ENCODE data around the gene CNTNAP2. TPM values are rescaled to one million over a fixed set of nuclear protein-coding genes. Genes with fewer than 3 reads are reported as not detected.

CNTNAP2 gene
- total and polyA plus RNA-seq, 2 of the 8 experiments (the other 6 are each of a cell fraction or from before 2014, with no cell fraction given) = 27.9 to 71.0 TPM

- no peak overlapping the region for H2BK120ac ChIP-seq (replicated peaks; ENCODE audit: low read depth, low read length)
- H3K4me3 ChIP-seq (ENCODE audit: extremely low read depth in 1 of 4, insufficient read depth in 2 of 4, low read depth in 3 of 4, low read length in 4 of 4) = no peak overlapping the region
- no peak overlapping the region for H2BK12ac ChIP-seq (ENCODE audit: low read depth, low read length)
- WGBS, 2 experiments (ENCODE audit: extremely low coverage in 1 of 2, insufficient coverage in 1 of 2, insufficient read length in 1 of 2, insufficient replicate concordance in 2 of 2, low coverage in 1 of 2, low lambda C conversion rate in 2 of 2, missing lambda C conversion rate in 1 of 2) = 84% methylated on average over 2 of the region's 2 CpGs; no CpG with 5 or more reads in 1 of the 2 experiments
- CTCF ChIA-PET (ENCODE audit: partially characterized antibody) = no interaction called here
- no peaks in the 10 kb centered on the region for H3K27me3 ChIP-seq (replicated peaks in 1 of 4; ENCODE audit: control insufficient read depth in 3 of 4, extremely low read depth in 1 of 4, insufficient read depth in 3 of 4, low read length in 3 of 4)
- DNase-seq (ENCODE audit: low read depth in 1 of 2, low spot score in 2 of 2) (no peak), FAIRE-seq (no peak)
- H3K79me2 ChIP-seq (ENCODE audit: control insufficient read depth in 1 of 2, insufficient read depth in 2 of 2, low read length in 2 of 2) = no peaks in the 10 kb centered on the region
- H3K79me1 ChIP-seq (ENCODE audit: low read depth, low read length) = no peaks in the 10 kb centered on the region
- H2BK20ac ChIP-seq (ENCODE audit: low read length) = no peak overlapping the region
- H3K56ac ChIP-seq (replicated peaks; ENCODE audit: insufficient read length, low read depth, low read length) = no peak overlapping the region
- H3K4me1 ChIP-seq (replicated peaks in 1 of 4; ENCODE audit: control insufficient read depth in 3 of 4, insufficient read depth in 4 of 4, low read length in 3 of 4) = no peaks in the 10 kb centered on the region
- no peak overlapping the region for H3K4me2 ChIP-seq (ENCODE audit: insufficient read depth in 1 of 2, low read depth in 2 of 2, low read length in 2 of 2)
- no peak overlapping the region for H3K4ac ChIP-seq (replicated peaks; ENCODE audit: insufficient read length, low read depth, low read length)
- no peak overlapping the region for H2AK5ac ChIP-seq (ENCODE audit: low read depth, low read length)
- no peak overlapping the region for H4K8ac ChIP-seq (ENCODE audit: extremely low read depth, insufficient read depth, low read length)
- no peaks in the 10 kb centered on the region for H3K36me3 ChIP-seq (ENCODE audit: control insufficient read depth in 2 of 4, insufficient read depth in 4 of 4, low read length in 3 of 4)
- H3K14ac ChIP-seq (ENCODE audit: insufficient read length) = no peak overlapping the region
- no peak overlapping the region for H4K91ac ChIP-seq (replicated peaks; ENCODE audit: insufficient read length, low read length)
- no peak overlapping the region for H3K27ac ChIP-seq (ENCODE audit: low read depth, low read length)
- H3K23ac ChIP-seq (ENCODE audit: insufficient read length) = no peak overlapping the region
- no peaks in the 10 kb centered on the region for H4K20me1 ChIP-seq (replicated peaks in 1 of 2; ENCODE audit: control insufficient read depth in 1 of 2, insufficient read depth in 2 of 2, low read length in 2 of 2)
- H2BK5ac ChIP-seq (ENCODE audit: low read depth, low read length) = no peak overlapping the region
- no peak overlapping the region for H2AFZ ChIP-seq (ENCODE audit: low read length)
- H2BK15ac ChIP-seq (ENCODE audit: low read length) = no peak overlapping the region
- no peak overlapping the region for H4K5ac ChIP-seq (ENCODE audit: insufficient read length, low read depth, low read length)
- H3K9ac ChIP-seq (replicated peaks in 1 of 4; ENCODE audit: extremely low read depth in 1 of 4, low read depth in 3 of 4, low read length in 3 of 4) = no peak overlapping the region
- H3K9me3 ChIP-seq (ENCODE audit: insufficient read depth in 2 of 2, low read depth in 1 of 2, low read length in 1 of 2) = no peaks in the 10 kb centered on the region
- H3K23me2 ChIP-seq (ENCODE audit: low read depth, low read length) = no peaks in the 10 kb centered on the region
- H3K18ac ChIP-seq (ENCODE audit: extremely low read depth, low read length) = no peak overlapping the region
- POLR2A ChIA-PET (ENCODE audit: partially characterized antibody) = no interaction called here
- TF ChIP-seq RNF2 (IDR thresholded peaks at IDR 0.05; ENCODE audit: borderline replicate concordance, low read depth, low read length, missing control alignments, poor library complexity, severe bottlenecking) (no peak), NANOG (IDR thresholded peaks at IDR 0.05; ENCODE audit: insufficient read depth, low read depth, low read length, poor library complexity, severe bottlenecking) (no peak), HDAC2 (IDR thresholded peaks at IDR 0.05; ENCODE audit: borderline replicate concordance in 1 of 2, low read depth in 2 of 2, low read length in 2 of 2) (no peak), SP4 (IDR thresholded peaks at IDR 0.05; ENCODE audit: low read length) (no peak), TBP (IDR thresholded peaks at IDR 0.05; ENCODE audit: low read depth, low read length) (no peak), MAFK (IDR thresholded peaks at IDR 0.05; ENCODE audit: low read depth, low read length) (no peak), CHD1 (IDR thresholded peaks at IDR 0.05; ENCODE audit: low read depth, low read length) (no peak), SIN3A (conservative IDR thresholded peaks at IDR 0.05 in 1 of 2, IDR thresholded peaks at IDR 0.05 in 1 of 2; ENCODE audit: low read depth in 1 of 2, low read length in 2 of 2) (no peak), TAF1 (IDR thresholded peaks at IDR 0.05; ENCODE audit: low read depth, low read length) (no peak), SUZ12 (IDR thresholded peaks at IDR 0.05; ENCODE audit: low read length) (no peak), ATF3 (IDR thresholded peaks at IDR 0.05; ENCODE audit: insufficient read depth, low read depth, low read length) (no peak), SRF (IDR thresholded peaks at IDR 0.05; ENCODE audit: low read depth, low read length) (no peak), BCL11A (IDR thresholded peaks at IDR 0.05; ENCODE audit: low read depth in 2 of 2, low read length in 2 of 2) (no peak), RBBP5 (IDR thresholded peaks at IDR 0.05; ENCODE audit: borderline replicate concordance, low read depth, low read length) (no peak)
Observed at GRCh38 chr7:147978201-147978600, 1861.6 kb downstream of the CNTNAP2 start.
